Sigmoid colon (tissue), 4 donors: Measurements from ENCODE around the gene P2RX3.

ENCODE experiments used
- POLR2AphosphoS5 ChIP-seq, 4 donors: sonication (generic); formaldehyde crosslinking; IDR thresholded peaks; one replicate each; pipeline ENCODE4 v1.6.1; 2017; ENCODE audit warnings: antibody characterized with exemption in 4 of 4
- TF ChIP-seq, protein P1 (sequence below), 4 experiments: fragments of 450-650 bp in 3 of 4; fragments of 200-600 bp in 1 of 4; IDR thresholded peaks; one replicate each; pipeline ENCODE4 v1.5.1; 2016 to 2019; ENCODE audit warnings: antibody characterized with exemption in 4 of 4, mild to moderate bottlenecking in 3 of 4, moderate library complexity in 2 of 4

DNA sequence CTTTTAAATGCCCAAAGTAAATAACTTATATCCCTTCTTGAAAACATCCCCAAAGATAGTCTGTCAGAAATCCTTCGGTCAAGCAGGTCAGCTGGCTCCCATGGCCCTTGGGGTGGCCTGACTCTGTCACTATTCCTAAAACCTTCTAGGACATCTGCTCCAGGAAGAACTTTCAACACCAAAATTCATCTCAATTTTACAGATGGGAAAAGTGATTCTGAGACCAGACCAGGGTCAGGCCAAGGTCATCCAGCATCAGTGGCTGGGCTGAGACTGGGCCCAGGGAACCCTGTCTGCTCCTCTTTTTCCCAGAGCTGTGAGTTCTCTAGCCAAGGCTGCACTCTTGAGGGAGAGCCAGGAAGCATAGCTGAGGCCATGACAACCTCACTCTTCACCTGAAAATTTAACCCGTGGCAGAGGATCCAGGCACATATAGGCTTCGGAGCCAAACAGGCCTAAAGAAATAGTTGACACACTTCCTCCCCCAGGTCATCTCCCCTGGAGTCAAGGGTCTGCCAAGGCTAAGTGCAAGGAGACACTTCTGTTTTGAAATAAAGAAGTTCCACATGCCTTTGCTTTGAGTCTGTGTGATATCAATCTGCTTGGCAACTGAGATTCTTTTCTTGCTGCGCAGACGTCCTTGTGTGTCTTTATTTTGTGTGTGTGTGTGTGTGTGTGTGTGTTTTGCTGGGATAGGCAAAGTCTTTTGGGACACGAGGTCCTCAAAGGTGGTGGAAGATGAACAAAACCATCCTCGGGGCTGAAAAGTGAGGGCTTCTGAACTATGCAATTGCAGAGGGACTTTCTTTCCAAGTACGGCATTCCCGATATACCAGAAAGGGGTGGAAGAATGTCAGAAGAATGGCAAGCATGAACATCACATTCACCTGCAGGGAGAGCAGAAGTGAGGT, 69.1 kb downstream of the P2RX3 start:
- TF ChIP-seq, protein P1, sequence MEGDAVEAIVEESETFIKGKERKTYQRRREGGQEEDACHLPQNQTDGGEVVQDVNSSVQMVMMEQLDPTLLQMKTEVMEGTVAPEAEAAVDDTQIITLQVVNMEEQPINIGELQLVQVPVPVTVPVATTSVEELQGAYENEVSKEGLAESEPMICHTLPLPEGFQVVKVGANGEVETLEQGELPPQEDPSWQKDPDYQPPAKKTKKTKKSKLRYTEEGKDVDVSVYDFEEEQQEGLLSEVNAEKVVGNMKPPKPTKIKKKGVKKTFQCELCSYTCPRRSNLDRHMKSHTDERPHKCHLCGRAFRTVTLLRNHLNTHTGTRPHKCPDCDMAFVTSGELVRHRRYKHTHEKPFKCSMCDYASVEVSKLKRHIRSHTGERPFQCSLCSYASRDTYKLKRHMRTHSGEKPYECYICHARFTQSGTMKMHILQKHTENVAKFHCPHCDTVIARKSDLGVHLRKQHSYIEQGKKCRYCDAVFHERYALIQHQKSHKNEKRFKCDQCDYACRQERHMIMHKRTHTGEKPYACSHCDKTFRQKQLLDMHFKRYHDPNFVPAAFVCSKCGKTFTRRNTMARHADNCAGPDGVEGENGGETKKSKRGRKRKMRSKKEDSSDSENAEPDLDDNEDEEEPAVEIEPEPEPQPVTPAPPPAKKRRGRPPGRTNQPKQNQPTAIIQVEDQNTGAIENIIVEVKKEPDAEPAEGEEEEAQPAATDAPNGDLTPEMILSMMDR (IDR thresholded peaks at IDR 0.05), result no peak
- no peak for TF ChIP-seq POLR2AphosphoS5 (IDR thresholded peaks at IDR 0.05)
